RWPE1 (cell line): ENCODE results near the gene SUGCT.
"Not testable (repeated sequence)": the region's sequence is repeated elsewhere in the genome, so short reads cannot be mapped to it uniquely, and the experiment has no call there.

ENCODE experiments used
- CTCF ChIA-PET: fragments of 350-600 bp; sonication (Branson Sonifier 250); formaldehyde crosslinking; extraction: SDS; loops from one replicate; lab custom pipeline; 2021; lab: Yijun Ruan, JAX
- POLR2A ChIA-PET: fragments of 400-600 bp; formaldehyde crosslinking; extraction: SDS; loops from one replicate; lab custom pipeline; 2020; ENCODE audit warnings: antibody characterized with exemption; ENCODE audit not compliant: low non-redundant PET; lab: Yijun Ruan, JAX
- DNase-seq: peaks from one replicate; pipeline ENCODE4 v3.0.0; 2012; ENCODE audit warnings: low spot score
- H3K27ac ChIP-seq: fragments of 450-650 bp; 2 replicates; pipeline ENCODE4 v1.5.1; 2017
- CTCF ChIP-seq: fragments of 450-650 bp; conservative IDR thresholded peaks from 2 replicates; pipeline ENCODE4 v1.5.1; 2017; ENCODE audit warnings: low read depth, mild to moderate bottlenecking

Gene SUGCT

DNA sequence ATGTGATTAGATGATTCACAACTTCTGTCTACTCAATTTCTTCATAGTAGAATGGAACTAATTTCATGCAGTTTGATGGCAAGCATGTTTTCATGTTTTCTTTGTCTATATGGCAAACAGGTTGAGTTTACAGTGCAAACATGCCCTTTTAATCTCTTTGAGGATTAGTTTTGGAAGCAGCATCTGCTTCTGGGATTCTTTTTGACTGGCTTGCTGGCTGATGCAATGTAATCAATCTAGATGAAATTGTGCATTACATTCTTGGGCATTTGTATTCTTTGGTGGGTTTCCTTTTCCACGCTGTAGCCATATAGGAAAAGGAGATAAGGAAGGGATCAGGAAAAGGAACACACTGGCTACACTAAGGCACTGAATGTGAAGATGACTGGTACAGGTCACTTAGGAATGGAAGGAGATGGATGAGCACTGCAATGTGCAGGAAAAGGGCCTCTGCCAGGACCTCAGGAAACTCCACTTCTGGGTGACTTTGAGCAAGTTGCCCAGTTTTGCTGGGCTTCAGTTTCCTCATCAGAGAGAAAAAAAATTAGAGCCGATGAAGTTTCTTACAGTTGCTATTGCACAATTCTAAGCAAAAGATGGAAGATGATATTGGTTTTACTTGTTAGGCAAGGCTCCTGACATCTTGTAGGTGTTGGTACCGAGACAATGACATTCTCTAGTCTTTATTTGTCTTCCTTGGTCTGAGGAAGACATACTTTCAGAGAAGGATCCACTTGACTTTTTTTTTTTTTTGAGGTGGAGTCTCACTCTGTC is 269.1 kb downstream of the SUGCT start:
- ChIA-PET CTCF (no interaction called here), POLR2A (no interaction called here)
- no peak overlapping the region for H3K27ac ChIP-seq
- no peak for TF ChIP-seq CTCF
- no peak for DNase-seq

- no peak overlapping the region for H3K27ac ChIP-seq
- ChIA-PET POLR2A (no interaction called here), CTCF (interaction anchor here (0.5 kb wide), 1 partner anchor 1081 kb away, joined by 3 read pairs; no protein-coding TSS in a partner anchor)
- TF ChIP-seq CTCF: no peak
- DNase-seq: no peak
Observed at GRCh38 chr7:40405991-40406390, 271.2 kb downstream of the SUGCT start.

- ChIA-PET CTCF (no interaction called here), POLR2A (no interaction called here)
- no peak for DNase-seq
- no peak for TF ChIP-seq CTCF
- H3K27ac ChIP-seq: no peak overlapping the region
Observed at GRCh38 chr7:40412323-40412722, 277.5 kb downstream of the SUGCT start.

DNA sequence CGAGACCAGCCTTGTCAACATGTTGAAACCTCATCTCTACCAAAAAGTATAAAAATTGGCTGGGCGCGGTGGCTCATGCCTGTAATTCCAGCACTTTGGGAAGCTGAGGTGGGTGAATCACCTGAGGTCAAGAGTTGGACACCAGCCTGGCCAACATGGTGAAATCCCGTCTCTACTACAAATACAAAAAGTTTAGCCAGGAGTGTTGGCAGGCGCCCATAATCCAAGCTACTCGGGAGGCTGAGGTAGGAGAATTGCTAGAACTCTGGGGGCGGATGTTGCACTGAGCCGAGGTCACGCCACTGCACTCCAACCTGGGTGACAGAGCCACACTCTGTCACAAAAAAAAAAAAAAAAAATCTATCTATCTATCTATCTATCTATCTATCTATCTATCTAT is 279.9 kb downstream of the SUGCT start:
- POLR2A ChIA-PET, H3K27ac ChIP-seq, CTCF ChIA-PET, DNase-seq: not testable (repeated sequence)

DNA sequence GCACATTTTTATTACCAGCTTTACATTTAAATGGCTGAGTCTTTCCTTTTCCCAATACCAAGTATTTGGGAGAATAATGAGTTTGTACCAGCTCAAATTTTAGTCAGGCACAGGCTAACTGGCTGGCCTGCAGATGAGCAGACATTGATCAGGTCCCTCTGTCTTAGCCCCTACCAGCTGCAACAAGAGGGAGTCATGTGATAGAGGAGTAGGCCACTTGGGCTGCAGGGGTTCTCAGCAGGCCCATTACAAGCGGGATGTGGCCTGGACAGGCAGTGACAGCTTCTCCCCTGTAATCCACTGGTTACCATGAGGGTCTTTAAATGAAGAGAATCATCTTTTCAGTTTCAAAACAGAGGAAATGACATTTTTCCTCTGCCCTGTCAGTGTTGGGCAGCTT is 283.6 kb downstream of the SUGCT start:
- no peak for TF ChIP-seq CTCF
- ChIA-PET CTCF (interaction anchor here (0.6 to 1.1 kb wide), 2 partner anchors 60 to 202 kb away, joined by 3 read pairs; no protein-coding TSS in a partner anchor), POLR2A (no interaction called here)
- DNase-seq: no peak
- no peak overlapping the region for H3K27ac ChIP-seq

DNA sequence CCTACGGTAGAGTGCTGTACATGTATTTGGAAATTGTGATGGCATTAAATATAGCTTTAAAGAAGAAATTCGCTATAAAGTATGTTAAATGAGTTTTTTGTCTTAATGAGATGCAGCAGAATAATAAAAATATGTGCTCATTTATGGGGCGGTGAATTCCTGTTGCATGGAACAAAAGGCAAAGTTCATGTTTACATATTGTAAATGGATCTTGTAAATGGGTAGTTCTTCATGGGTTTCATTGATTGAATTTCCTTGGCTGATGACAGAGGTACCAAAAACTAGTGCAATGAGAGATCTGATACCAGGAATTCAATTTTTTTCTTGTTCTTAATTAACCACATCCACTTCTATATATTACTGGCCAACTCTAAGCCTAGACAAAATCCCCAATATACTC is 284.2 kb downstream of the SUGCT start:
- ChIA-PET CTCF (interaction anchor here (0.6 to 1.1 kb wide), 2 partner anchors 61 to 201 kb away, joined by 3 read pairs; no protein-coding TSS in a partner anchor), POLR2A (no interaction called here)
- TF ChIP-seq CTCF: no peak
- no peak for DNase-seq
- H3K27ac ChIP-seq: no peak overlapping the region

DNA sequence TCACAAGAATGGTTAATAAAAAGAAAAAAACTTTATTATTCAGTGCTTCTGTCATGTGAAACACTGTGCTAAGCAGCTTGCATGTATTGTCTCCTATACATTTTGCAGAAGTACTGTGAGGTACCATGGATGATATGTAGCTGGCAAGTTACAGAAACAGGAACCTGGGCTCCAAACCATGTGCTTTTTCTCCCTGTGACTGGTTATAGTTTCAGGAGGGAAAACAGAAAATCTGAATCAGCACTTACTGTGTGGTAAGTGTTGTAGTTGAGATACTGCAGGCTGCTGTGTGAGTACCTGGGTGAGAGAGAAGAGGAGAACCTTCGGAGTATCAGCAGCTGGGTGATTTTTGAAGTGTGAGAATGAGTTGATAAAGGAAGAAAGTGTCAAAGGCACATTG is 285.0 kb downstream of the SUGCT start:
- ChIA-PET CTCF (interaction anchor here (0.6 kb wide), 2 partner anchors 360 to 1179 kb away, joined by 3 to 4 read pairs; no protein-coding TSS in a partner anchor), POLR2A (no interaction called here)
- H3K27ac ChIP-seq: no peak overlapping the region
- no peak for DNase-seq
- no peak for TF ChIP-seq CTCF
